Endothelial cell of umbilical vein (primary cell): ENCODE results near the gene COQ8A.

Experiments used
- EZH2 ChIP-seq: IDR thresholded peaks from 2 replicates; pipeline ENCODE4 v1.6.1; 2012; ENCODE audit warnings: borderline replicate concordance, low read depth, mild to moderate bottlenecking, moderate library complexity, low read length, inconsistent platforms; ENCODE audit not compliant: severe bottlenecking
- GATA2 ChIP-seq: IDR thresholded peaks from 2 replicates; pipeline ENCODE4 v1.7.0; 2011; ENCODE audit warnings: low read depth, mild to moderate bottlenecking, moderate library complexity, mixed read lengths, low read length; ENCODE audit not compliant: insufficient read length, insufficient read depth
- MYC ChIP-seq: IDR thresholded peaks from one replicate; pipeline ENCODE4 v1.6.1; 2011; ENCODE audit warnings: mild to moderate bottlenecking, low read depth, low read length
- POLR2A ChIP-seq: IDR thresholded peaks from 2 replicates; pipeline ENCODE4 v1.6.1; 2012; ENCODE audit warnings: low read depth, mild to moderate bottlenecking, control low read depth, low read length
- POLR2AphosphoS5 ChIP-seq: IDR thresholded peaks from 2 replicates; pipeline ENCODE4 v1.6.1; 2012; ENCODE audit warnings: low read depth, mild to moderate bottlenecking, control low read depth, low read length, moderate library complexity; ENCODE audit not compliant: insufficient read depth
- TF ChIP-seq, protein P1 (sequence below), 2 donors: IDR thresholded peaks; 1 replicate in 1 of 2; 2 replicates in 1 of 2; pipeline ENCODE4 v1.5.1; 2011; ENCODE audit warnings: low read length in 2 of 2, mild to moderate bottlenecking in 2 of 2, moderate library complexity in 2 of 2, control low read depth in 1 of 2, inconsistent platforms in 1 of 2, low read depth in 1 of 2; ENCODE audit not compliant: insufficient read depth in 1 of 2; ENCODE audit errors: extremely low read depth in 1 of 2
- TF ChIP-seq, protein P2 (sequence below): IDR thresholded peaks from 2 replicates; pipeline ENCODE4 v1.6.1; 2011; ENCODE audit not compliant: insufficient read depth, insufficient read length

DNA sequence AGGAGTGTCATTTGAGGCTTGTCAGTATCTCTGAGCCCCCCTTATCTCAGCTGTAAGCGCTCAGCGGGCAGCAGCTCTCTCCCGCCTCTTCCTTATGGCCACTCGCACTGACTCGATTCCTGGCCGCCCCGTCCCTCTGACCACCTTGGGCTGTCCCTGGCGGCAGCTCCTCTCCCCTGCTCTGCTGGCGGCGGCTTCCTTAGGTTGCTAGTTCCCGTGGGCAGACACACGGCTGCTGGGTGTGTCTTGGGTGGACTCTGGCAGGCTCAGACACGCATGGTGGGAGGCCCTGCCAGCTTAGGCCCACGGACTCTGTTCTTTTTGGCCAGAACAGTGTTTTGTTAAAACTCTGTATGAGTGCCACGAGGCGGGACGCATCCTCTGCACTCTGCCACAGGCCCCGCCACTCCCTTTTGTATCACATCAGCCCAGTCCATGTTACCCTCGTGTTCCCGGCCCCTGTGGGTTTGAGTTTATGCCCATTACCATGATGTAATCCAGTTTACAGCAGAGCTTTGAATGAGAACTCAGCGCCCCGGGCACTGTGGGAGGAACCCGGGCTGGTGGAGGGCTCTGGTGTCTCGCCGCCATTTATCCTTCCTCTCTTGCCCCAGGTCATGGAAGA lies 45.9 kb downstream of the COQ8A start:
- TF ChIP-seq, protein P1, sequence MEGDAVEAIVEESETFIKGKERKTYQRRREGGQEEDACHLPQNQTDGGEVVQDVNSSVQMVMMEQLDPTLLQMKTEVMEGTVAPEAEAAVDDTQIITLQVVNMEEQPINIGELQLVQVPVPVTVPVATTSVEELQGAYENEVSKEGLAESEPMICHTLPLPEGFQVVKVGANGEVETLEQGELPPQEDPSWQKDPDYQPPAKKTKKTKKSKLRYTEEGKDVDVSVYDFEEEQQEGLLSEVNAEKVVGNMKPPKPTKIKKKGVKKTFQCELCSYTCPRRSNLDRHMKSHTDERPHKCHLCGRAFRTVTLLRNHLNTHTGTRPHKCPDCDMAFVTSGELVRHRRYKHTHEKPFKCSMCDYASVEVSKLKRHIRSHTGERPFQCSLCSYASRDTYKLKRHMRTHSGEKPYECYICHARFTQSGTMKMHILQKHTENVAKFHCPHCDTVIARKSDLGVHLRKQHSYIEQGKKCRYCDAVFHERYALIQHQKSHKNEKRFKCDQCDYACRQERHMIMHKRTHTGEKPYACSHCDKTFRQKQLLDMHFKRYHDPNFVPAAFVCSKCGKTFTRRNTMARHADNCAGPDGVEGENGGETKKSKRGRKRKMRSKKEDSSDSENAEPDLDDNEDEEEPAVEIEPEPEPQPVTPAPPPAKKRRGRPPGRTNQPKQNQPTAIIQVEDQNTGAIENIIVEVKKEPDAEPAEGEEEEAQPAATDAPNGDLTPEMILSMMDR (IDR thresholded peaks at IDR 0.05; ENCODE audit: extremely low read depth in 1 of 2, insufficient read depth in 1 of 2, low read depth in 1 of 2, low read length in 2 of 2) = no peak
- TF ChIP-seq EZH2 (no peak), POLR2A (no peak), MYC (no peak), GATA2 (no peak), POLR2AphosphoS5 (no peak)
- TF ChIP-seq, protein P2, sequence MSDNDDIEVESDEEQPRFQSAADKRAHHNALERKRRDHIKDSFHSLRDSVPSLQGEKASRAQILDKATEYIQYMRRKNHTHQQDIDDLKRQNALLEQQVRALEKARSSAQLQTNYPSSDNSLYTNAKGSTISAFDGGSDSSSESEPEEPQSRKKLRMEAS = no peak
